Lower leg skin (tissue), 4 donors: ENCODE measurements around the gene TSKU. TPM values are rescaled to one million over a fixed set of nuclear protein-coding genes. Genes with fewer than 3 reads are reported as not detected.

Experiments used
- DNase-seq, 2 donors: peaks; one replicate each; pipeline ENCODE4 v3.0.0-alpha.2; 2019; ENCODE audit warnings: low spot score in 2 of 2
- H3K4me3 ChIP-seq: fragments of 200-600 bp; sonication (generic); 2 replicates; pipeline ENCODE4 v1.5.1; 2017; ENCODE audit warnings: mild to moderate bottlenecking, low read depth; ENCODE audit not compliant: poor library complexity, severe bottlenecking
- POLR2A ChIP-seq, 2 donors: fragments of 450-650 bp; IDR thresholded peaks; one replicate each; pipeline ENCODE4 v1.6.1; 2016 to 2017; ENCODE audit warnings: antibody characterized with exemption in 2 of 2, mild to moderate bottlenecking in 1 of 2, moderate library complexity in 1 of 2
- WGBS, 2 donors: methylation state at CpG; one replicate each; pipeline ENCODE4 v1.1.5; 2018; 5-methylcytosine and 5-hydroxymethylcytosine counted together
- intact Hi-C: fragments of 100-400 bp; cut with DNase I; formaldehyde crosslinking; loops from one replicate; pipeline ENCODE4 v1.15.0; 2023; ENCODE audit warnings: low total_unique reads
- total RNA-seq, 4 donors: library from RNA; depleted of rRNA; stranded (reverse); fragments of >200 nt; gene quantifications; one replicate each; pipeline ENCODE4 v1.1.0, GENCODE V29; 2016
- TF ChIP-seq, protein P1 (sequence below), 3 donors: fragments of 450-650 bp; IDR thresholded peaks; one replicate each; pipeline ENCODE4 v1.5.1; 2016; ENCODE audit warnings: antibody characterized with exemption in 3 of 3, mild to moderate bottlenecking in 3 of 3, moderate library complexity in 2 of 3

The TSKU gene
- total RNA-seq, 4 donors from 2014 or later = 113 to 125 (median 120) TPM

DNA sequence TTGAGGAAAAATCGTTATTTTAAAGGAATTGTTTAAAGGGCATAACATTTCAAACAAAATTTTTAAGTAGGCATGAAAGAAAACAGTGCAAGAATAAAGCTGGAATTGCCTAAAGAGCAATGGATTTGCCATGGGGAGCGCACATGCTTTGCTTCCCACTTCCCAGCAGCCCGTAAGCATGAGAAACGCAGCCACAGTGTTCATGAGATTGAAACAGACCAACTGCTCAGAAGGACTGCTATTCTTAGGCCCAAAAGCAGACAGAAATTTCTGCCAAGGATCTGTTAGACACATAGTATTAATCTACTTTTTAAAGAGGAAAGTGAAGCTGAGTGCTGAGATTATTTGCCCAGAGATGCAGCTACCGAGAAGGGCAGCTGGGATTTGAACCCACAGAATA, 34.2 kb upstream of the TSKU start:
- WGBS, 2 donors = 85 to 93% methylated on average over 5 of the region's 5 CpGs
- DNase-seq = no peak
- TF ChIP-seq POLR2A (IDR thresholded peaks at IDR 0.05) = no peak
- intact Hi-C loops = no loop called here
- no peak overlapping the region for H3K4me3 ChIP-seq

DNA sequence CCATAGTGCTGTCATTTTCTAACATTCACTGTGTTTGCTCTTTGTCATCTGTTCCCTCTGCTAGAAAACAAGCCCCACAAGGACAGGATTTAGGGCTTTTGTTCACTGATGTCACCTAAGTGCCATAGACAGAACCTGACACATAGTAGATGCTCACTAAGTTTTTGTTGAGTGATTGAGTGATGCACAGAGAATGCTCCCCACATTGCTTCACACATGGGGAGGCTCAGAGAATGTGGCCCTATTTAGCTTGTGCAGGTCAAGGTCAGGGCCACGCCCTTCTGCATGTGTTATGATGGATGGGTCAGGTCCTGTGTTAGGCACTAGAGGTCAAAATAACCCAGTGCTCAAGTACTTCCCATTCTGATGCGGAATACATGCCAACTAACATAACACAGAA, 33.1 kb upstream of the TSKU start:
- no peak overlapping the region for H3K4me3 ChIP-seq
- DNase-seq = no peak
- 95 to 97% methylated on average over 2 of the region's 2 CpGs for WGBS, 2 donors
- no peak for TF ChIP-seq POLR2A (IDR thresholded peaks at IDR 0.05)
- TF ChIP-seq, protein P1, sequence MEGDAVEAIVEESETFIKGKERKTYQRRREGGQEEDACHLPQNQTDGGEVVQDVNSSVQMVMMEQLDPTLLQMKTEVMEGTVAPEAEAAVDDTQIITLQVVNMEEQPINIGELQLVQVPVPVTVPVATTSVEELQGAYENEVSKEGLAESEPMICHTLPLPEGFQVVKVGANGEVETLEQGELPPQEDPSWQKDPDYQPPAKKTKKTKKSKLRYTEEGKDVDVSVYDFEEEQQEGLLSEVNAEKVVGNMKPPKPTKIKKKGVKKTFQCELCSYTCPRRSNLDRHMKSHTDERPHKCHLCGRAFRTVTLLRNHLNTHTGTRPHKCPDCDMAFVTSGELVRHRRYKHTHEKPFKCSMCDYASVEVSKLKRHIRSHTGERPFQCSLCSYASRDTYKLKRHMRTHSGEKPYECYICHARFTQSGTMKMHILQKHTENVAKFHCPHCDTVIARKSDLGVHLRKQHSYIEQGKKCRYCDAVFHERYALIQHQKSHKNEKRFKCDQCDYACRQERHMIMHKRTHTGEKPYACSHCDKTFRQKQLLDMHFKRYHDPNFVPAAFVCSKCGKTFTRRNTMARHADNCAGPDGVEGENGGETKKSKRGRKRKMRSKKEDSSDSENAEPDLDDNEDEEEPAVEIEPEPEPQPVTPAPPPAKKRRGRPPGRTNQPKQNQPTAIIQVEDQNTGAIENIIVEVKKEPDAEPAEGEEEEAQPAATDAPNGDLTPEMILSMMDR (IDR thresholded peaks at IDR 0.05) = no peak
- intact Hi-C loops = no loop called here

DNA sequence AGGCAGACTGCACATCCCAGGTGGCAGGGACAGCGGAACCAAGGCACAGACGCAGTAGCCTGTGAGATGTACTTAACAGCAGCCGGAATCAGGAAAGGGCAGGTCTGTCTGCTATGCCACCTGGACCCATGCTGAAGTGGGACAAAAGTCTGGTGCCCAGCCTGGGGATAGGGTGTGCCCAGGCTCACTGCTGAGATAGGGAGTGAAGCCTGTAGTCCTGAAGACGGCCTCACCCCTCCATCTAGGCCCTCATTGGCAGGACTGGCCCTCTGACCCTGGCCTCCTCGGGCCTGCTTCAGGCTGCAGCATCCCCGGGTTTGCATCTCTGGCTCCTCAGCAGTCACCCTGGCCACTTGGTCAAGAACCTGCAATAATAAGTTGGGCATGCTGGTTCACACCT, 32.4 kb upstream of the TSKU start:
- DNase-seq = no peak
- WGBS, 2 donors = 89 to 92% methylated on average over 6 of the region's 6 CpGs
- TF ChIP-seq POLR2A (IDR thresholded peaks at IDR 0.05) = no peak
- TF ChIP-seq, protein P1 (IDR thresholded peaks at IDR 0.05) = no peak
- intact Hi-C loops = no loop called here
- H3K4me3 ChIP-seq = no peak overlapping the region

DNA sequence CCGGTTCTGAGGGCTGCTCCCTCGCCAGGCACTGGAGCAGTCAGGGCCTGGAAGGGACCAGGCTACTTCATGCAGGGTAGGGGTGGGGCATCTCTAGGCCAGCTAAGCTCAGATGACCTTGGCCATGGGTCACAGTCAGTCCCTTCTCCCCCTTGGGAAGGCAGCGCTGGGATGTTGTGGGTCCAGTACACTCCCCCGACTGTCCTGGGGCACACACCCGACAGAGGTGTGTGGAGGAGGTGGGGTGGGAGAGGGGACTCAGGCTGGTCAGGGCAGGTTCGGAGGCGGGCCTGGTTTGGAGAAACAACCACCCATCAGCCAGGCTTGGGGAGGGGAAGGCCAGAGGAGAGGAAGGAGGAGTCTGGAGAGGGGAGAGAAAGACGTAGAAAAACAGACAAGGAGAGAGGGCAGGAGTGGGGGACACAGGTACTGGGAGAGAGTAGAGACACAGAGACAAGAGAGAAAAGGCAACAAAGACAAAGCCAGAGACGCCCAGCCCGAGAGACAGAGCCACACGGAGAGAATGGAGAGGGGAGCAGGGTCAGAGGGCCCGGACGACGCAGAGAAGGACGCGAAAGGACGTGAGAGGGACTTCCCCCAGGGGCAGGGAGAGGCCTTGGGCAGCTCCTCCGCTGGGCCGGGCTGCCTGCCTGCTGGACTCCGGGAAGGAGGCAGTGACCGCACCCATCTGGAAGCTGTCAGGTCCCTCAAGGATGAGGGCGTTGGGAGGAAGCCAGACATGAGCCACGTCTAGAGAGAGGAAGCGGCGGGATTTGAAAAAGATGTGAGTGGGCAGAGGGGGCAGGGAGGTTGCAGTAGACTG, 30.6 kb upstream of the TSKU start:
- WGBS, 2 donors = 19 to 26% methylated on average over 25 of the region's 25 CpGs
- H3K4me3 ChIP-seq = no peak overlapping the region
- DNase-seq = peak; percentile 83 to 97
- TF ChIP-seq, protein P1 (IDR thresholded peaks at IDR 0.05) = no peak
- TF ChIP-seq POLR2A (IDR thresholded peaks at IDR 0.05) = no peak
- intact Hi-C loops = no loop called here

DNA sequence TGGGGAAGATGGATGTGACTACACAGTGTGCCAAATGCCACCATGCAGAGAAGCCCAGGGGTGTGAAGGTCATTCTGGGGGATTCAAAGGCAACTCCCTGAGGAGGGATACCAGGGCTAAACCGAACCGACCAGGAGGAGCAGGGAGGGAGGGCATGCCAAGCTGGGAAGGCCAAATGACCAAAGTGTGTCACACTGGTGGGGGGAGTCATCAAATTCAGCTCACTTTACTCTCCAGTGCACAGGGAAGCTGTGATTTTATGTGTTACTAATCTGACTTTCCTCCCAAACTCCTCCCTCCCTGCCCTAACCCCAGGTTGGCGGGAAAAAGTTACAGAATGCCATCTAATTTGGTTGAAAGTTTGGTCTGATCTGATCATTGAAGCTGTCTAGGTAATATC, 29.7 kb upstream of the TSKU start:
- H3K4me3 ChIP-seq = no peak overlapping the region
- 65 to 80% methylated on average over 3 of the region's 3 CpGs for WGBS, 2 donors
- DNase-seq = no peak
- intact Hi-C loops = no loop called here
- TF ChIP-seq, protein P1 (IDR thresholded peaks at IDR 0.05) = no peak
- no peak for TF ChIP-seq POLR2A (IDR thresholded peaks at IDR 0.05)

DNA sequence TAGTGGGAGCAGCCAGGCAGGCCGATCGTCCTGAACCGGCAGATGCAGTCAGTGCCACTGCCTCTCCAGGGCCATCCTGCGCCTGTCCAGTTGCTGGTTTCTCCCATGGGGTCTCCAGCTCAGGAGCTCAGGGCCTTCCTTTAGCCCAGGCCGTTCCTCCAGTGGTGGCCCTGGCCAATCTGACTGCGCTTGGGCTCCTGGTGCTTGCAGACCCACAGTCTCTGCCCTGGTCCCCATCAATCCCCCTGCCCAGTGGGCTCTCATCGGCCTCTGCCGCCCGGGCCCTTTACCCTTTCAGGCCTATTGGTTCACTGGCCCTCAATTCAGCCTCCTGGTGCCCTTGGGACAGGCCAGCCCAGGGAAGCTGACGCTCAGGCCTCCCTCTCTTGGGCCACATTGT, 29.2 kb upstream of the TSKU start:
- no peak for DNase-seq
- no peak for TF ChIP-seq POLR2A (IDR thresholded peaks at IDR 0.05)
- TF ChIP-seq, protein P1 (IDR thresholded peaks at IDR 0.05) = no peak

More for the DNA sequence above, 29.2 kb upstream of the TSKU start:
- intact Hi-C loops = no loop called here
- H3K4me3 ChIP-seq = no peak overlapping the region
- 97 to 100% methylated on average over 9 to 10 of the region's 10 CpGs for WGBS, 2 donors
